Measurements from ENCODE around the gene DNAJC8. TPM values are rescaled to one million over a fixed set of nuclear protein-coding genes. Genes with fewer than 3 reads are reported as not detected.
A peak's percentile ranks its signal among the peaks of the same experiment; 100 is the strongest.

DNAJC8 gene
- total RNA-seq, 1 experiment from 2014 or later, result 60.0 TPM

- POLR2A ChIA-PET, result interaction anchor here (0.6 kb wide), 1 partner anchor 13 kb away, joined by 3 read pairs; no protein-coding TSS in a partner anchor
- H3K36me3 Mint-ChIP-seq (ENCODE audit: insufficient read depth, unreplicated experiment), result no peaks in the 10 kb centered on the region
- no peaks in the 10 kb centered on the region for H3K9me3 Mint-ChIP-seq (ENCODE audit: unreplicated experiment)
- no peaks in the 10 kb centered on the region for H3K27me3 Mint-ChIP-seq (ENCODE audit: insufficient read depth, unreplicated experiment)
- BruUV-seq (replicated peaks), result no TSS peak
- CTCF ChIA-PET, result interaction anchor here (0.5 to 2.4 kb wide), 3 partner anchors 49 to 1080 kb away, joined by 3 to 8 read pairs (median 5); no protein-coding TSS in a partner anchor
- no peak overlapping the region for H3K27ac Mint-ChIP-seq (ENCODE audit: low read depth, unreplicated experiment)
- no peak overlapping the region for H3K4me3 Mint-ChIP-seq (ENCODE audit: unreplicated experiment)
- intact Hi-C loops (cut with micrococcal nuclease), result no loop called here
- H3K4me1 Mint-ChIP-seq (ENCODE audit: insufficient read depth, unreplicated experiment), result peaks cover 10% of the 10 kb centered on the region
- no peak for TF ChIP-seq CTCF (IDR thresholded peaks at IDR 0.05; ENCODE audit: unreplicated experiment)
- no peak for DNase-seq (ENCODE audit: unreplicated experiment)
Measured at GRCh38 chr1:28159680-28160079, 73.1 kb downstream of the DNAJC8 start.

GRCh38 chr1:28159243-28159642 lies 73.6 kb downstream of the DNAJC8 start:
- no peak overlapping the region for H3K4me3 Mint-ChIP-seq (ENCODE audit: unreplicated experiment)
- BruUV-seq (replicated peaks), result no TSS peak

GRCh38 chr1:28157894-28158293 lies 74.9 kb downstream of the DNAJC8 start:
- H3K36me3 Mint-ChIP-seq (ENCODE audit: insufficient read depth, unreplicated experiment), result no peaks in the 10 kb centered on the region

More at GRCh38 chr1:28159243-28159642, 73.6 kb downstream of the DNAJC8 start:
- no peaks in the 10 kb centered on the region for H3K27me3 Mint-ChIP-seq (ENCODE audit: insufficient read depth, unreplicated experiment)
- no peak for TF ChIP-seq CTCF (IDR thresholded peaks at IDR 0.05; ENCODE audit: unreplicated experiment)
- ChIA-PET POLR2A (no interaction called here), CTCF (interaction anchor here (0.8 kb wide), 1 partner anchor 49 kb away, joined by 5 read pairs; no protein-coding TSS in a partner anchor)
- no peak overlapping the region for H3K27ac Mint-ChIP-seq (ENCODE audit: low read depth, unreplicated experiment)
- DNase-seq (ENCODE audit: unreplicated experiment), result no peak
- no peaks in the 10 kb centered on the region for H3K36me3 Mint-ChIP-seq (ENCODE audit: insufficient read depth, unreplicated experiment)
- intact Hi-C loops (cut with micrococcal nuclease), result no loop called here
- H3K4me1 Mint-ChIP-seq (ENCODE audit: insufficient read depth, unreplicated experiment), result peaks cover 10% of the 10 kb centered on the region
- no peaks in the 10 kb centered on the region for H3K9me3 Mint-ChIP-seq (ENCODE audit: unreplicated experiment)

GRCh38 chr1:28156821-28157220 lies 76.0 kb downstream of the DNAJC8 start:
- Mint-ChIP-seq H3K4me3 (ENCODE audit: unreplicated experiment) (no peak overlapping the region), H3K27ac (ENCODE audit: low read depth, unreplicated experiment) (no peak overlapping the region), H3K27me3 (ENCODE audit: insufficient read depth, unreplicated experiment) (no peaks in the 10 kb centered on the region), H3K4me1 (ENCODE audit: insufficient read depth, unreplicated experiment) (peaks cover 16% of the 10 kb centered on the region), H3K9me3 (ENCODE audit: unreplicated experiment) (no peaks in the 10 kb centered on the region), H3K36me3 (ENCODE audit: insufficient read depth, unreplicated experiment) (no peaks in the 10 kb centered on the region)
- no TSS peak for BruUV-seq (replicated peaks)
- no peak for TF ChIP-seq CTCF (IDR thresholded peaks at IDR 0.05; ENCODE audit: unreplicated experiment)
- ChIA-PET CTCF (interaction anchor here (0.9 kb wide), 1 partner anchor 459 kb away, joined by 4 read pairs; no protein-coding TSS in a partner anchor), POLR2A (interaction anchor here (0.6 to 0.9 kb wide), 3 partner anchors 20 to 62 kb away, joined by 3 read pairs; no protein-coding TSS in a partner anchor)
- intact Hi-C loops (cut with micrococcal nuclease), result loop anchor here (1.0 kb wide), 1 partner anchor 22 kb away; no protein-coding TSS in a partner anchor
- peak; percentile 67 for DNase-seq (ENCODE audit: unreplicated experiment)

More at GRCh38 chr1:28157894-28158293, 74.9 kb downstream of the DNAJC8 start:
- no TSS peak for BruUV-seq (replicated peaks)
- intact Hi-C loops (cut with micrococcal nuclease), result no loop called here
- Mint-ChIP-seq H3K4me3 (ENCODE audit: unreplicated experiment) (no peak overlapping the region), H3K9me3 (ENCODE audit: unreplicated experiment) (no peaks in the 10 kb centered on the region), H3K27ac (ENCODE audit: low read depth, unreplicated experiment) (no peak overlapping the region), H3K4me1 (ENCODE audit: insufficient read depth, unreplicated experiment) (peaks cover 16% of the 10 kb centered on the region), H3K27me3 (ENCODE audit: insufficient read depth, unreplicated experiment) (no peaks in the 10 kb centered on the region)
- CTCF ChIA-PET, result interaction anchor here (0.6 kb wide), 1 partner anchor 46 kb away, joined by 3 read pairs; no protein-coding TSS in a partner anchor
- POLR2A ChIA-PET, result interaction anchor here (0.8 kb wide), 1 partner anchor 29 kb away, joined by 3 read pairs; no protein-coding TSS in a partner anchor
- DNase-seq (ENCODE audit: unreplicated experiment), result no peak
- TF ChIP-seq CTCF (IDR thresholded peaks at IDR 0.05; ENCODE audit: unreplicated experiment), result no peak

Data from MCF 10A (cell line).